GM21390 (cell line): ENCODE measurements around the gene CRB3.
"Not testable (repeated sequence)": the region's sequence is repeated elsewhere in the genome, so short reads cannot be mapped to it uniquely, and the experiment has no call there.

ENCODE experiments used
- ATAC-seq: cut with Tn5 transposase; IDR thresholded peaks from one replicate; pipeline ENCODE4 v1.9.1; 2021; ENCODE audit not compliant: unreplicated experiment

The CRB3 gene

DNA sequence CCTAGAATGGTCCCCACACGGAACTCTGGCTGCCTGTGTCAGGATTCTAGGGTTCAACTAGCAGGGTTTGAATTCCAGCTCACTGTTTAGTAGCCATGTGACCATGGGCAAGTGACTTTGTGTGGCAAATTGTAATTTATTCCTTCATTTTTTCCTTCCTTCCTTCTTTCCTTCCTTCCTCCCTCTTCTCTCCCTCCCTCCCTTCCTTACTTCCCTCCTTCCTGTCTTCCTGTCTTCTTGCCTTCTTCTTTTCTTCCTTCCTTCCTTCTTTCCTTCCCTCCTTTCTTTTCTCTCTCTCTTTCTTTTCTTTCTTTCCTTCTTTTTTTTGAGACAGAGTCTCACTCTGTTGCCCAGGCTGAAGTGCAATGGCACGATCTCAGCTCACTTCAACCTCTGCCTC, 26.1 kb downstream of the CRB3 start:
- ATAC-seq: no peak

DNA sequence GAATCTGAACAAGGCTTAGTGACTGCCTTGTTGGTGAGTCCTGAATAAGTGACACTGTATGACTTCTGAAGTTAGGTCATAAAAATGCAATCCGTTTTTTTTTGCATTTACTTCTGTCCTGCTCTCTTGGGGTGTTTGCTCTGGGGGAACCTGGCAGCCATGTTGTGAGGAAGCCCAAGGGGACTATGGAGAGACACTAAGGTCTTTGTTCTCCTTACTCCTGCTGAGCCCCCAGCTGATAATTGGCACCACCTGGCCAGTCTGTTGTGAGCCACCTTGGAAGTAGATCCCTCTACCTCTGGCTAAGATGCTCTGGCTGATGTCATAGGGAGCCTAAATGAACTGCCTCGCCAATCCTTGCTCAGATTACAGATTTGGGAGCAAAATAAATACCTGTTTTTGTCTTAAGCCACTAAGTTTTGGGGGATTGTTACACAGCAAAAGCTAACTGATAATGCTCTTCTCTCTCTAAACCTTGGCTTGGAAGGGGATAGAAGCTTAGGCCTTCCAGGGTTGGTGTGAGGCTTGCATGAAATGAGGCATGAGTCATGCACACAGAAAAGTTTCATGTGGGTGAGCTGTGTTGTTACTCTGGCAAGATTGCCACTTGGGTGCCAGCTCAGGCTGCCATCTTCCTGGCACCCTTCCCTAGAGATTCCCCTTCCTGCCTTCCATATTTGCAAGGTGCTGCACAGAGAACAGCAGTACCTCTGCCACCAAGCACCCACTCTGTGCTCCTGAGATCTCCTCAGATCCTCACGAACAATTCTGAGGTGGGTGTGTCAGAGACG, 27.9 kb downstream of the CRB3 start:
- no peak for ATAC-seq

DNA sequence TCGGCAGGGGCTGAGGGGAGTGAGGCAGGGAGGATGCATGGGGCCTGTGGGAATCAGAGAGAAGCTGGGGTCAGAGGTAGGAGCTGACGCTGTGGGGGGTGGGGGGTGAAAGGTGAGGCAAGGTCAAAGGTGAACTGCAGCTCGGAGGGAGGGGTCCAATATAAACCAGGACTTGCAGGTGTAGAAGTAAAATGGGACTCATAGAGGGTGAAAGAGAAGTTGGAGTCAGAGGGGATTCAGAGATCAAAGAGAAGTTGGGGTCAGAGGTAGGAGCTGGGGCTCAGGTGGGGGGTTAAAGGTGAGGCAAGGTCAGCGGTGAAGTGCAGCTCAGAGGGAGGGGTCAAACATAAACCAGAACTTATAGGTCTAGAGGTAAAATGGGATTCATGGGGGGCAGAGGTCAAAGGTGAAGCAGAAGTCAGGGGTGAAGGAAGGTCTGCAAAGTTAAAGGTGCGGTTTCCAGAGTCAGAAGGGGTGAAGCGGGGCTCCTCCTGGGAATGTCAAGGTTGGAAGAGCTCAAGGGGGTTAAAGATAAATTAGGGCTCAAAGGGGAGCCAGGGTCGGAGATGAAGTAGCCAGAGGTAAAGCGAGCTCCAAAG, 30.5 kb downstream of the CRB3 start:
- no peak for ATAC-seq

DNA sequence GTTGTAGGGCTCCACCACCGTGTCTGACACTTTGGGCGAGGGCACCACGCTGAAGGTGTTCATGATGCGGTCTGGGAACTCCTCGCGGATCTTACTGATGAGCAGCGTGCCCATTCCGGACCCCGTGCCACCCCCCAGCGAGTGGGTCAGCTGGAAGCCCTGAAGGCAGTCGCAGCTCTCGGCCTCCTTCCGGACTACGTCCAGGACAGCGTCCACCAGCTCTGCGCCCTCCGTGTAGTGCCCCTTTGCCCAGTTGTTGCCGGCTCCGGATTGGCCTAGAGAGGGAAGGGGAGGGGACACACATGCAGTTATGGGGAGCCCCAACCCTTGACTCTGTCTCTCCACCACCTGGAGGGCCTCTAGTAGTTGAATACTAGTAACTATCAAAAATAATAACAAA, 31.9 kb downstream of the CRB3 start:
- no peak for ATAC-seq

DNA sequence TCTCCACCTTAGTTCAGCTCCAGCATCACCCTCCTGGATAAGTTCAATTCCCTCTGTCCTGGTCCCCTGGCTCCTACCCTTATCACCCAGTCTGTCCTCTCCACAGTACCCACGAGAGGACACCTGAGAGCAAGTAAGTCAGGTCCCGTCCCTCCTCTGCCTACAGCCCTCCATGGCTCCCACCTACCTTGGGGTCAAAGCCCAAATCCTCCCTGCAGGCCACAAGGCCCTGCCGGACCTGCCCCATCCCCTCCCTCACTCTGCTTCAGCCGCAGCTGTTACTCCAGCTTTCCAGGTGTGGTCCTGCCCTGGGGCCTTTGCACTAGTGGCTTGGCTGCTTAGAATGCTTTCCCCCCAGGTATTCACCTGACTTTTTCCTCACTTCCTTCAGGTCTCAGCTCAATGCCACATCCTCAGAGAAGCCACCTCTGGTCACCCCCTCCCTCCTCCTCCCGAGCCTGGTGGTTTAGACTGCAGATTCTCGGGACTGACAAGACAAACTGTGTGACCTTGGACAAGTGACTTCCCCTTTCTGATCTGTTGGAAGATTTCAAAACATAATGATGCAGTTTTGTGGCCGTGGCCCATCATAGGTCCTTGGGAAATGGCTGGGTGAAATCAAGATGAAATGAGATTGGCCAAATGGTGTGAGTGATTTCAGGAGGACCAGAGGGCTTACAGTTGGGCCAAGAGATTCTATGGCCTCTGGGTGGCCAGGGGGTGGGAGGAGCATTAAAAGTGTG, 34.4 kb downstream of the CRB3 start:
- no peak for ATAC-seq

DNA sequence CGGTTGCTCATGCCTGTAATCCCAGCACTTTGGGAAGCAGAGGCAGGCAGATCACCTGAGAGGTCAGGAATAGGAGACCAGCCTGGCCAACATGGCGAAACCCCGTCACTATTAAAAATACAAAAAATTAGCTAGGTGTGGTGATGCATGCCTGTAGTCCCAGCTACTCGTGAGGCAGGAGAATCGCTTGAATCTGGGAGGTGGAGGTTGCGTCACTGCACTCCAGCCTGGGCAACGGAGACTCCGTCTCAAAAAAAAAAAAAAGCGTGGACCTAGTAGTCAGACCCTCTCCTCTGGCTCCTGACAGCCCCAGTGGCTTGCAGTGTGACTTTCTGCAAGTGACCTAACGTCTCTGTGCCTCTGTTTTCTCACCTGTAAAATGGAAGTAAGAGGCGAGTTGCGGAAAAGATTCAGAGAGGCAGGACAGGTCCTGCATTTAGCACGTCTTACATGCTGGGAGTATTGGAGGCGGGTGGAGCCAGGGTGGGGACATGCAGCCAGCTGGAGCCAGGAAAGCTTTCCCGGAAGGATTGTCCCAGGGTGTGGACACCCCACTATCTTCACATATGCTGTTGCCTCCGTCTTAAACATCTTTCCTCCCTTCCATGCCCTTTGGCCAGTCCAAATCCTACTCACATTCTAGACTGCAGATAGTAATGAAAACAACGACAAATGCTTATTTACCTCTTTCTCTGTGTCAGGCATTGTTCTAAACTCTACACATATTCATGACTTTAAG, 35.1 kb downstream of the CRB3 start:
- no peak for ATAC-seq

DNA sequence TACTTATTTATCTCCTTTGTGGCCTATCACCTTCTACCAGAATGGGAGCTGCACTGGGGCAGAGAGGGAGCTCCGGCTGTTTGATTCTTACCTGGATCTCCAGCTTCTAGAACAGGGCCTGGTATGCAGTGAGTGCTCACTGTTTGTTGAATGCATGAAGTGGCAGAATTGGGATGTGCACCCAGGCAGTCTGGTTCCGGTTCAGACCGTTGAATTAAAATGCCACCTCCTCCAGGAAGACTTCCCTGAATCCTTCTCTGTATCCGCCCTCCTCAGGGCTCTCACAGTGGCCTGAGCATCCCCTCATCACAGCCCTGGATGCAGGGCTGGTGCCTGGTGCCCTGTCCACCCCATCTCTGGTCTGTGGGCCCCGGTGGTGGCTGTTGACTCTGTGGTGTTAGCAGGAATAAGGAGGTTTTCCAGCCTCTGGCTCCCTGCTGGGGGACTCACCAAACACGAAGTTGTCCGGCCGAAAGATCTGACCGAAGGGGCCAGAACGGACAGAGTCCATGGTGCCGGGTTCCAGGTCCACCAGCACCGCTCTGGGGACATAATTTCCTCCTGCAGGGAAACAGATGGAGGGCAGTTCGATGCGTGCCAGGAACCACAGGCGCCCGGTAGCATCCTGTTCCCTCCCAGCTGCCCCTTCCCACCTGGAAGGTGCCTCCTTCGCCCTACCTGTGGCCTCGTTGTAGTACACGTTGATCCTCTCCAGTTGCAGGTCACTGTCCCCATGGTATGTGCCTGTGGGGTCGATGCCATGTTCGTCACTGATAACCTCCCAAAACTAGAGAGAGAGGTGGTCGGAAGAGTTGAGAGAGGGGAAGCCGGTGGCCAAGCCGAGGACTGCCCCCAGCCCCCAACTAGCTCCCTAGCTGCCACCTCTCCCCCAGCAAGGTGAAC, 37.0 kb downstream of the CRB3 start:
- no peak for ATAC-seq

DNA sequence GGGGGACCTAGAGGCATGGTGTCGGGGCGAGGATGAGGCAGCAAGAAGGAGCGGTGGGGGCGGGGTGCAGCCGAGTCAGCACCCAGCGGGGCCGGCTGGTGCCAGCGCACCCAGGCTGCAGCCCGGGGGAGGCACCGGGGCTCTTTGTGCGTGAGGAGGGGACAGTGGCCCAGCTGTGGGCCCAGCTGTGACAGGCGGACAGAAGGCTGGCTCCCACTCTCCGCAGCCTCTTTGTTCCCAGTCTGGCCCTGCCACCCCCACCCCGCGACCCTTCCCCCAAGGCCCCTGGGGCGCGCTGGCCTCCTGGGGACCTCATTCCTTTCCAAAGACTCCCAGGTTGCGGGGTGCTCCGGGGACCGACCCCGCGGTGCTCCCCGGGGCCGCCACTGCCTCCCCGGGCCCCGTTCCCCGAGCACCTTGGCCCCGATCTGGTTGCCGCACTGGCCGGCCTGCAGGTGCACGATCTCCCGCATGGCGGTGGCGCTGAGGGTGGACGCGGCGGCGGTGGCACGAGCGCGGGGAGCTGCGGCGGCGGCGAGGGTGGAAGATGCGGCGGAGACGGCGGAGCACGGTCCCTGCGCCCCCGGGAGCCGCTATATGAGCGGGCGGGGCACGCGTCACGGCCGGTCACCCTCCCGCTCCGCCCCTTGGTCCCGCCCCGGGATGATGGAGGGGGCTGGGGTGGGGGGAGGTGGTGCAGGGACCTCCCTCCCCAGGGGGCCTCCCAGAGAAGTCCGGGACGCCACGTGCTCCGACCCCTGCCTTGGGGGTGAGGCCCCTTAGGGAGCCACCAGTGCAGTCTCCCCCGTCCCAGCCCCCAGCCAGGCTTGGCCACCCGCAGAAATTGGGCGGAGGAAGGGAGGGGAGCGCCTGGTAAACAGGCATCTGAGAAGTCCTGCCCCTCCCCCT, 37.9 kb downstream of the CRB3 start, which contains the start of gene TUBB4A:
TUBB4A (minus strand) TSS at position 570 of the 909 bp plus-strand sequence; CDS start at position 473, 97 bp downstream.
- ATAC-seq: no peak

DNA sequence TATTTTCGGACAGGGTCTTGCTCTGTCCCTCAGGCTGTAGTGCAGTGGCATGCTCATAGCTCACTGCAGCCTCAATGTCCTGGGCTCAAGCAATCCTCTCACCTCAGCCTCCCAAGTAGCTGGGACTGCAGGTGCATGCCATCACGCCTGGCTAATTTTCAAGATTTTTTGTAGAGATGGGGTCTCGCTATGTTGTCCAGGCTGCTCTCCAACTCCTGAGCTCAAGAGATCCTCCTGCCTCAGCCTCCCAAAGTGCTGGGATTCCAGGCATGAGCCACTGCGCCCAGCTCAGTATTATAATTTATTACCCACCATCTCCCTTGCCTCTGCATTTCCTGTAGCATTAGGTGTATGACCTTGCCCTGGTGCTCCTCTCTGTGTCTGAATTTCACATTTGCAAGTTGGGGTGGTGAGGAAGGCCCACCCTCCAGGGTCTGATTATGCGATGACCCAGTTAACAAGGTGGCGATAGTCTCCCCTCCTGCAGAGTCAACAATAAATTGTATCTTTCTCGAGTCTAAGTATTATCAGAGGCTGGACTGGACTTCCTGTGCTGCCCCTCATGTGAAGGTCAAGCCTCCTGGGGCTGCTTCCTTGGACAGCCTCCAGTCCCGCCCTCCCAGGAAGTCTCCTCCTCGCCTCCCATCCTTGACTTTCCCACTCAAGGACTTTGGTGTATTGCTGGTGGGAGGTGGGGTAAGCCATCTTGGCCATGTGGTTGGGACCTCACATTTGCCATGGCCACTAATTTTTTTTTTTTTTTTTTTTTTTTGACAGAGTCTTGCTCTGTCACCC, 39.5 kb downstream of the CRB3 start:
- no peak for ATAC-seq

DNA sequence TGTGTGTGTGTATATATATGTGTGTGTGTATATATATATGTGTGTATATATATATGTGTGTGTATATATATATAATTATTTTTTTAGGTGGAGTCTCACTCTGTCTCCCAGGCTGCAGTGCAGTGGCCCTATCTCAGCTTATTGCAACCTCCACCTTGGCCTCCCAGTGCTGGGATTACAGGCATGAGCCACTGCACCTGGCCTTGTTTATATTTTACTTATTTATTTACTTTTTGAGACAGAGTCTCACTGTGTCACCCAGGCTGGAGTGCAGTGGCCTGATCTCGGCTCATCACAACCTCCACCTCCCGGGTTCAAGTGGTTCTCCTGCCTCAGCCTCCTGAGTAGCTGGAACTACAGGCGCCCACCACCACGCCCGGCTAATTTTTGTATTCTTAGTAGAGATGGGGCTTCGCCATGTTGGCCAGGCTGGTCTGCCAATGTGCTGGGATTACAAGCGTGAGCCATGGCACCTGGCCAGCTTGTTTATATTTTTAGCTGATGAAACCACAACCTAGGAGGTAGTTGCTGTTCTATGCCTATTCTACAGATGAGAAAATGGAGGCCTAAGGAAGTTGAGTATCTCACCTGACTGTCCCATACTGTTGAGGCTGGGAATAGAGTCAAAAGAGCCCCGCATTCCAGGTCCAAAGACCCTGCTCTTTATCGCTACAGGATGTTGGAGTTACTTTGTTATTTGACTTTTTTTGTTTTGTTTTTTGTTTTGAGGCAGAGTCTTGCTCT, 44.1 kb downstream of the CRB3 start:
- ATAC-seq: not testable (repeated sequence)

DNA sequence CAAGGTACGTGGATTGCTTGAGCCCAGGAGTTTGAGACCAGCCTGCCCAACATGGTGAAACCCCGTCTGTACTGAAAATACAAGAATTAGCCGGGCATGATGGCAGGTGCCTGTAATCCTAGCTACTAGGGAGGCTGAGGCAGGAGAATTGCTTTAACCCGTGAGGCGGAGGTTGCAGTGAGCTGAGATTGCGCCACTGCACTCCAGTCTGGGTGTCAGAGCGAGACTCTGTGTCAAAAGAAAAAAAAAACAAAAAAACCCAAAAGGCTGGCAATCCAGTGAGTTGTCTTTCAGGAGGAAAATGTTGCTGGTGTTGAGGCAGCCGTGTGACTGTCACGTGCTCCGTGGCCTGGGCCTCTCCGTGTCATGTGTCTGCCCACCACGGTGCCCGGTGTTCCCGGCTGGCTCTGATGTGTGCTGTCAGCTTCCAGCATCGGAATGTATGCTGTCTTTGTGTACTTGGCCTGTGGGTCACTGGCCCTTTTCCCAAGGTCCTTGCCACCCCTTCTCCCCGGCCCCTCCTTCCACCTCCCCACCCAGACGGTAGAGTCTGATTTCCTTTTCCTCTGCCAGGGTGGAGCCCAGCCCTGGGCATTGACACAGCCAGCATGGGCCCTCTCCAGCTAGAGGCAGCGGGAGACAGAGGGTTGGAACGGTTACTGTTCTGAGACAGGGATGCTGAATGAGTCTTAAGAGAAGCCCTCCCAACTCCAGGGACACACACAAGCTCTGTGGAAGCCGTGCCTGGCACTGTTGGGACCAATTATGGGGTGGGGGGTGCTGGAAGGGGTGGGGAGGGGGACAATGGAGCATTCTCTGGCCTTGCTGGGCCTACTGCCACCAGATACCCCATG, 45.3 kb downstream of the CRB3 start:
- no peak for ATAC-seq

DNA sequence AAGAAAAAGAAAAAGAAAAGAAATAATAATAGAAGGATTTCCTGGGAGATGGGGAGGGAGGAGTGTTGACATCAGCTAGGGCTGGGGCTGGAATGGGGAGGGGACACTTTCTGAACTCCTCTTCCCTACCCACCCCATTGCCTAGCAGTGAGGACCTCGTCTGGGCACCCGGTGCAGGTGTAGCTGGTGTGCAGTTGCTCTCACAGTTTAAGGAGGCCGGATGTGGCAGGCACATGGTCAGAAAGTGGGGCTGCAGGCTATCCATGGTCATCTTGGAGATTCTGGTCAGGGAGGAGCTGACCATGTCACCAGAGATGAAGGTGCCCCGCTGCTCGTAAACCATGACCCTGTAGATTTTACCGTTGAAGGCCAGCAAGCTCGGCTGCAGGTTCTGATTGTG, 46.5 kb downstream of the CRB3 start:
- no peak for ATAC-seq

DNA sequence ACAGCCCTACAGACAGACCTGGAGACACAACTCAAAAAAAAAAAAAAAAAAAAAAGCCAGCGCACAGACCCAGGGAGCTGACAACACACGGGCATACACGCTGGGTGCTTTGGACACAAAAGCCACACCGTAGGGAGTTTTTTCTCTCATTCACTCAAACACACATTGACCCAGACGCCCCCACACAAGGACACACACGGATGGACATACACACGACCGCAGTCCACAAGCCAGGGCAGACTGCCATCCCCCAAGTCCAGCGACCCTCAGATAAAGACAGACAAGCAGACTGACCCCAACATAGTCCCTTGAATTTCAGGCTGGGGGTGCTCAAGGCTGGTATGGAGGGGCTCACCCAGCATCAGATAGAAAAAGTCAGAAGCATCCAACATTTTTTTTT, 50.0 kb downstream of the CRB3 start:
- ATAC-seq: no peak

DNA sequence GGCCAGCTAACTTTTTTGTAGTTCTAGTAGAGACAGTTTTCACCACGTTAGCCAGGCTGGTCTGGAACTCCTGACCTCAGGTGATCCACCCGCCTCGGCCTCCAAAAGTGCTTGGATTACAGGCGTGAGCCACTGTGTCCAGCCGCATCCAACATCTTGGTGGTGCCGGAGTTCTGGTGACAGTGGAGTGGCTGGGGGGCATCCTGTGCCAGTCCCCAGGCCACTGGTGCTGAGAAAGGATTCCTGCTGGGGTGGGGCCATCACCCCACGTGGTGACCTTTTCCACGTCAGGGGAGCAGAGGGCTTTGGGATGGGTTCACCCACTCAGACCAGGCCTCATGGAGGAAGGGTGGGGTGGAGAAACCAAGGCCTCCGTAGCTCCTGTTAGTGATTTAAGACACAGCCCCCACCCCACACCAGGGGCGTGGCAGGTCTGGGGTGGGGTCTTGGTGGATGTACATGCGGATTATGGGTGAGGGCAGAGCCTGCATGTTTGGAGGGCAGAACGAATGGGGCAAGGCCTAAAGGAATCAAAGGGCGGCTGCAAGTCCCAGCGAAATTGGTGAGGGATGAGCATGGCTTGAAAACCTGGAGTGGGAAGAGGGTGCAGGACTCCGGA, 51.0 kb downstream of the CRB3 start:
- ATAC-seq: no peak

DNA sequence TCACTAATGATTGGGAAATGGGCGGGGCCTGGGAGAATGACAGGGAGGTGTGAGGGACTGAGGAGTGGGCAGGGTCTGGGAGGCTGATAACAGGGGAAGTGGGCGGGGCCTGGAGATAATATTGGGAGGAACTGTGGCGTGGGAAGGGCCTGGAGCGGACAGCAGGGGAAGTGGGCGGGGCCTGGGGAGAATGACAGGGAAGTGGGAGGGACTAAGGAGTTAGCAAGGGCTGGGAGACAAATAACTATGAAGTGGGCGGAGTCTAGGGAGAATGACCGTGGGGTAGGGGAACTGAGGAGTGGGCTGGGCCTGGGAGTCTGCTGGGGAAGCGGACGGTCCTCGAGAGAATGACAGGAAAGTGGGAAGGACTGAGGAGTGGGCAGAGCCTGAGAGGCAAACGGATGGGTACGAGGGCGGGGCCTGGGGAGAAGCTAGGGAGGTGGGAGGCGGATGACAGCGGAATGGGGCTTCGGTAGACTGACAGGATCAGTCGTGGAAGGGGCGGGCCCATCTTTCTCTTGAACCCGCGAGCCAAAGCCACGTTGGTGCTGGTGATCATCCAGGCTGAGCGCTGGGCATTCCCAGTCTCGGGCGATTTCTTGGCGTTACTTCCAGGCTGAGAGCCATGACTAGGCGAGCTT, 52.1 kb downstream of the CRB3 start:
- no peak for ATAC-seq
